Measurements from ENCODE around the gene TICRR. TPM values are rescaled to one million over a fixed set of nuclear protein-coding genes. Genes with fewer than 3 reads are reported as not detected.

The TICRR gene
- total RNA-seq, 8 experiments from 2014 or later = 0.51 to 12.6 (median 1.5) TPM

Other genes starting within 250 kb of the TICRR start
- 10 to 100 TPM; 15.6 to 55.0 (median 23.4) TPM for gene POLG, start 240.6 kb upstream of the TICRR start, total RNA-seq
- 1 to 10 TPM in 1 of 8 experiments, under 1 TPM in 2, not detected in 5; 0.11 to 6.1 (median 0.76) TPM for gene RHCG, start 78.9 kb upstream of the TICRR start, total RNA-seq
- gene KIF7, start 80.0 kb downstream of the TICRR start, total RNA-seq = 10 to 100 TPM in 2 of 8 experiments, 1 to 10 TPM in 6; 3.5 to 13.4 (median 6.6) TPM
- 1 to 10 TPM in 2 of 8 experiments, under 1 TPM in 3, not detected in 3; 0.14 to 1.3 (median 0.51) TPM for gene PLIN1, start 103.9 kb downstream of the TICRR start, total RNA-seq
- gene PEX11A, start 115.3 kb downstream of the TICRR start, total RNA-seq = 10 to 100 TPM in 1 of 8 experiments, 1 to 10 TPM in 7; 1.5 to 14.0 (median 2.8) TPM
- gene WDR93, start 115.3 kb downstream of the TICRR start, total RNA-seq = 1 to 10 TPM in 1 of 8 experiments, under 1 TPM in 7; 0.09 to 2.6 (median 0.24) TPM
- 1 to 10 TPM in 5 of 8 experiments, under 1 TPM in 3; 0.08 to 2.7 (median 1.3) TPM for gene MESP1, start 175.8 kb downstream of the TICRR start, total RNA-seq
- gene MESP2, start 200.9 kb downstream of the TICRR start, total RNA-seq = under 1 TPM in 6 of 8 experiments, not detected in 2; 0.18 to 0.90 (median 0.22) TPM
- gene ANPEP, start 239.4 kb downstream of the TICRR start, total RNA-seq = 100 to 1,000 TPM in 3 of 8 experiments, 1 to 10 TPM in 2, under 1 TPM in 3; 0.11 to 157 (median 1.3) TPM